Stimulated activated CD4-positive, alpha-beta T cell treated with anti-CD3 and anti-CD28 coated beads, TNF-alpha, amount 100 ng/mL, for 1 hour (primary cell): ENCODE measurements around the gene GBP2.
A peak's percentile ranks its signal among the peaks of the same experiment; 100 is the strongest.
"Not testable (repeated sequence)": the region's sequence is repeated elsewhere in the genome, so short reads cannot be mapped to it uniquely, and the experiment has no call there.

Source experiments
- DNase-seq, 3 donors: peaks; one replicate each; pipeline ENCODE4 v3.0.0-alpha.2; 2020; ENCODE audit warnings: low read depth in 3 of 3, low spot score in 1 of 3

GBP2 gene

GRCh38 chr1:89126602-89127565, 970 bp upstream of the GBP2 start:
- peak; percentile 59 to 78 (median 62) for DNase-seq

GRCh38 chr1:89125240-89125912, 538 bp downstream of the GBP2 start:
- no peak for DNase-seq

- no peak for DNase-seq
Measured at GRCh38 chr1:89121641-89122040, 4.3 kb downstream of the GBP2 start.

GRCh38 chr1:89114662-89115061, 11.3 kb downstream of the GBP2 start:
- DNase-seq: no peak

- no peak for DNase-seq
Measured at GRCh38 chr1:89112871-89113613, 12.9 kb downstream of the GBP2 start.

GRCh38 chr1:89104687-89105086, 21.2 kb downstream of the GBP2 start:
- no peak for DNase-seq

- no peak for DNase-seq
Measured at GRCh38 chr1:89104147-89104546, 21.8 kb downstream of the GBP2 start.

GRCh38 chr1:89102021-89102420, 23.9 kb downstream of the GBP2 start:
- no peak for DNase-seq

GRCh38 chr1:89100412-89100811, 25.5 kb downstream of the GBP2 start:
- DNase-seq: no peak

GRCh38 chr1:89098857-89099256, 27.1 kb downstream of the GBP2 start:
- no peak for DNase-seq

GRCh38 chr1:89095737-89096136, 30.2 kb downstream of the GBP2 start:
- DNase-seq: no peak

GRCh38 chr1:89089962-89090361, 36.0 kb downstream of the GBP2 start:
- DNase-seq: no peak

GRCh38 chr1:89088572-89088971, 37.3 kb downstream of the GBP2 start:
- no peak for DNase-seq

GRCh38 chr1:89087241-89087640, 38.7 kb downstream of the GBP2 start:
- no peak for DNase-seq

- DNase-seq: peak in 1 of 3 donors; percentile 16
Measured at GRCh38 chr1:89085781-89086180, 40.1 kb downstream of the GBP2 start.

- no peak for DNase-seq
Measured at GRCh38 chr1:89081005-89081404, 44.9 kb downstream of the GBP2 start.

- DNase-seq: not testable (repeated sequence)
Measured at GRCh38 chr1:89080068-89080467, 45.8 kb downstream of the GBP2 start.

GRCh38 chr1:89072466-89073065, 53.3 kb downstream of the GBP2 start:
- DNase-seq: not testable (repeated sequence)

GRCh38 chr1:89070509-89070908, 55.4 kb downstream of the GBP2 start:
- no peak for DNase-seq

- no peak for DNase-seq
Measured at GRCh38 chr1:89069951-89070350, 56.0 kb downstream of the GBP2 start.

- no peak for DNase-seq
Measured at GRCh38 chr1:89068291-89068690, 57.6 kb downstream of the GBP2 start.
